ENCODE results near the gene MAP2K2. TPM values are rescaled to one million over a fixed set of nuclear protein-coding genes. Genes with fewer than 3 reads are reported as not detected.
A peak's percentile ranks its signal among the peaks of the same experiment; 100 is the strongest.

MAP2K2 gene
- total and polyA plus RNA-seq, 7 experiments from 2014 or later: 40.5 to 162 (median 121) TPM

DNA sequence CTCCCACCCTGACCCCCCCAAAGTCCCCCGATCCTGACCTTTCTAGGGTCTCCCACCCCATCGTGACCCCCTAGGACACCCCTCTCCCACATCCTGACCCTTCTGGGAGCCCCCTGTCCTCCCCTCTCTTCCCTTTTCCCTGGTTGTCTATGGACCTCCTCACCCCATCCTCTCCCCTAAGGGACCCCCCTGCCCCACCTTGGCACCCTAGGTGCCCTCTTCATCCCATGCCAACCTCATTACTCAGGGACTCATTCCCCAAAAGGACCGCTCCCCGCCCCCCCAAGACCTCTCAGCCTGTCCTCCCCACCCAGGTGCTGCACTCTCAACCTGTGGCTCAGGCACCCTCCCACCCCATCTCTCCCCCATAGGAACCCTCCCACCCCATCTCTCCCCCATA is 2.1 kb downstream of the MAP2K2 start:
- POLR2A ChIA-PET: no interaction called here
- Histone ChIP-seq H3K4me1 (ENCODE audit: control insufficient read depth in 2 of 2, insufficient read depth in 2 of 2, low read length in 2 of 2) (peaks cover 10 to 11% of the 10 kb centered on the region in 2 donors), H3K27ac (ENCODE audit: low read depth, low read length) (peak overlapping the region; percentile 48), H3K9me3 (ENCODE audit: control insufficient read depth in 2 of 3, low read length in 3 of 3) (no peaks in the 10 kb centered on the region), H3K36me3 (ENCODE audit: control insufficient read depth in 2 of 3, insufficient read depth in 3 of 3, low read length in 3 of 3) (peaks cover 0 to 28% (median 0%) of the 10 kb centered on the region in 3 experiments), H3K4me3 (ENCODE audit: low read length) (no peak overlapping the region), H3K27me3 (ENCODE audit: control insufficient read depth in 2 of 2, insufficient read depth in 2 of 2, low read length in 2 of 2) (no peaks in the 10 kb centered on the region)
- intact Hi-C loops (cut with micrococcal nuclease): loop anchor here (5.0 kb wide), 2 partner anchors 115 to 515 kb away; partner anchors contain the start of genes PIAS4 (in 1 of the 2) and TNFAIP8L1 (in 1 of the 2)
- CTCF ChIA-PET: no interaction called here
- H3K9me3 Mint-ChIP-seq: no peaks in the 10 kb centered on the region
- peaks cover 17 to 38% (median 29%) of the 10 kb centered on the region in 7 donors for H3K4me1 Mint-ChIP-seq
- no peak for ATAC-seq
- peaks cover 0 to 8% (median 0%) of the 10 kb centered on the region in 5 donors for H3K36me3 Mint-ChIP-seq
- DNase-seq: no peak
- H3K4me3 Mint-ChIP-seq: peak overlapping the region in 4 of 10 donors; percentile 29 to 100 (median 42)
- H3K27ac Mint-ChIP-seq: peak overlapping the region in 3 of 9 donors; percentile 17 to 49 (median 45)
- H3K27me3 Mint-ChIP-seq: no peaks in the 10 kb centered on the region

DNA sequence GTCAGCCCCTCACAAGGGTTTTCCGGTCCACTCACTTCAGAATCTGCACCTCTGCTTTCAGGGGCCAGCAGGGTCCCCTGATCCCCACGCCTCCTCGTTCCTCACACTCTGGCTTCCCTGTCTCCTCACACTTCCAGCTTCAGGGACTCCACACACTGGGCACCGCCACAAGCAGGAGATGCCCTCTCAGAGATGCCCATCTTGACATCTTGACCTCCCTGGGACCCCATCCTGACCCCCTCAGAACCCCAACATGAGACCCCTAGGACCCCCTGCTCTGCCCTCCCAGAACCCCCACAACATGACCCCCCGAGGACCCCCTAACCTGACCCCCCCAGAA is 2.7 kb downstream of the MAP2K2 start:
- Histone ChIP-seq H3K4me3 (ENCODE audit: low read length) (no peak overlapping the region), H3K36me3 (ENCODE audit: control insufficient read depth in 2 of 3, insufficient read depth in 3 of 3, low read length in 3 of 3) (peaks cover 0 to 29% (median 0%) of the 10 kb centered on the region in 3 experiments), H3K4me1 (ENCODE audit: control insufficient read depth in 2 of 2, insufficient read depth in 2 of 2, low read length in 2 of 2) (peaks cover 10 to 11% of the 10 kb centered on the region in 2 donors), H3K9me3 (ENCODE audit: control insufficient read depth in 2 of 3, low read length in 3 of 3) (no peaks in the 10 kb centered on the region), H3K27me3 (ENCODE audit: control insufficient read depth in 2 of 2, insufficient read depth in 2 of 2, low read length in 2 of 2) (no peaks in the 10 kb centered on the region), H3K27ac (ENCODE audit: low read depth, low read length) (peak overlapping the region; percentile 48)
- DNase-seq: no peak
- Mint-ChIP-seq H3K27me3 (no peaks in the 10 kb centered on the region), H3K4me1 (peaks cover 17 to 42% (median 32%) of the 10 kb centered on the region in 7 donors), H3K4me3 (peak overlapping the region in 2 of 10 donors; percentile 14 to 51), H3K36me3 (peaks cover 0 to 9% (median 0%) of the 10 kb centered on the region in 5 donors), H3K27ac (peak overlapping the region in 4 of 9 donors; percentile 38 to 79 (median 76)), H3K9me3 (no peaks in the 10 kb centered on the region)
- intact Hi-C loops (cut with micrococcal nuclease): loop anchor here (5.0 kb wide), 2 partner anchors 114 to 516 kb away; partner anchors contain the start of genes PIAS4 (in 1 of the 2) and TNFAIP8L1 (in 1 of the 2)
- POLR2A ChIA-PET: interaction anchor here (0.6 to 1.6 kb wide), 3 partner anchors 14 to 55 kb away, joined by 3 to 4 read pairs (median 4); no protein-coding TSS in a partner anchor
- CTCF ChIA-PET: no interaction called here
- no peak for ATAC-seq

DNA sequence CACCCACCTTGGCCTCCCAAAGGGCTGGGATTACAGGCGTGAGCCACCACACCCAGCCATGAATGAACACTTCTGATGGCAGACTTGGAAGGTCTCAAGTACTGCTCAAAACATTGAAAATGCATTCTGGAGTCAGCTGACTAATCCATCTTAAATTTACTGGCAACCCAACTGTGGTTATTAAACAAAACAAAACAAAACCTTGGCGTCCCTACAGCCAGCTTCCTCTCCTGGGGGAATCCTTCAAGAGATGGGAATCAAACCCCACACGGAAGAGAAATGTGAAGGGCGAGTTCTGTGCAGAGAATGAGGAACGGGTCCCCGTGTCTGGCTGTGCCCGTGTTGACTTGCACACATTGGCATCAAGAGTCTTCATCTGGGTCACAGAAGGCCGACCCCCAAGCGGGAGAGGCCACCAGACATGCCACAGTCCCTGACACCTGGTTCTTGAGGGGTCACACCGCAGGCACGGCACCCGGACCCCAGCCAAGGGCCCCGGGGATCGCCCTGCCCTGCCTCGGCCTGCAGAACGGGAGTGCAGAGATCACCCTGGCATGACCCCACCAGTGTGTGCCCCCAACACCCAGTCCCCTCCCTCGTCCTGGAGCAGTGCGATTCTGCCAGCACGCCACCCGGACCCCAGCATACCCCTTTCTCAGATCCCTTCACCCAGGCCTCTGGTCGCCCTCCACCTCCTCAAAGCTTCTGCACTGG is 3.2 kb downstream of the MAP2K2 start:
- Histone ChIP-seq H3K4me3 (ENCODE audit: low read length) (no peak overlapping the region), H3K4me1 (ENCODE audit: control insufficient read depth in 2 of 2, insufficient read depth in 2 of 2, low read length in 2 of 2) (peaks cover 12 to 13% of the 10 kb centered on the region in 2 donors), H3K9me3 (ENCODE audit: control insufficient read depth in 2 of 3, low read length in 3 of 3) (no peaks in the 10 kb centered on the region), H3K27ac (ENCODE audit: low read depth, low read length) (peak overlapping the region; percentile 48), H3K27me3 (ENCODE audit: control insufficient read depth in 2 of 2, insufficient read depth in 2 of 2, low read length in 2 of 2) (no peaks in the 10 kb centered on the region), H3K36me3 (ENCODE audit: control insufficient read depth in 2 of 3, insufficient read depth in 3 of 3, low read length in 3 of 3) (peaks cover 0 to 29% (median 0%) of the 10 kb centered on the region in 3 experiments)
- H3K27me3 Mint-ChIP-seq: no peaks in the 10 kb centered on the region
- POLR2A ChIA-PET: interaction anchor here (0.6 to 1.8 kb wide), 4 partner anchors 11 to 55 kb away, joined by 3 to 5 read pairs (median 4); no protein-coding TSS in a partner anchor
- CTCF ChIA-PET: interaction anchor here (0.8 kb wide), 1 partner anchor 19 kb away, joined by 4 read pairs; no protein-coding TSS in a partner anchor
- intact Hi-C loops (cut with micrococcal nuclease): loop anchor here (5.0 kb wide), 2 partner anchors 113 to 517 kb away; partner anchors contain the start of genes PIAS4 (in 1 of the 2) and TNFAIP8L1 (in 1 of the 2)
- H3K27ac Mint-ChIP-seq: peak overlapping the region in 5 of 9 donors; percentile 38 to 79 (median 74)
- no peaks in the 10 kb centered on the region for H3K9me3 Mint-ChIP-seq
- peaks cover 17 to 45% (median 34%) of the 10 kb centered on the region in 7 donors for H3K4me1 Mint-ChIP-seq
- ATAC-seq (no peak), DNase-seq (no peak)
- H3K4me3 Mint-ChIP-seq: peak overlapping the region in 4 of 10 donors; percentile 13 to 51 (median 18)
- peaks cover 0 to 9% (median 0%) of the 10 kb centered on the region in 5 donors for H3K36me3 Mint-ChIP-seq

DNA sequence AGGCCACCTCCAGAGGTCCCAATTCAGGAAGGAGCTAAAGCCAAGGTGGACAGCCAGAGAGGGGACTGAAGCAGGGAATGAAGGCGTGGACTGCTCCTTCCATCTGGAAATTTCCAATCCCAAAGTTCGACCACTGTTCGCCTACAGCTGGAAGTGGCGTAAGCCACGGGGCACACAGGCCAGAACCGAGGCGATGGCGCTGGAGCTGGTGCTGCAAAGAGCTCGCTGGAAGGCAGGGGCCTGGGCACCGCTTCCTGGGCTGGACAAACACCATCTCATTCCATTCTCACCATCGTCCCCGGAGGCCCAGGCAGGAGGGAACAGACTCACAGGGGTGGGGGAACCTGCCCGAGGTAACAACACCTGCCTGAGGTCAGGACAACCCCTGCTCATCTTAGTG is 4.2 kb downstream of the MAP2K2 start:
- Histone ChIP-seq H3K36me3 (ENCODE audit: control insufficient read depth in 2 of 3, insufficient read depth in 3 of 3, low read length in 3 of 3) (peaks cover 0 to 29% (median 0%) of the 10 kb centered on the region in 3 experiments), H3K4me3 (ENCODE audit: low read length) (no peak overlapping the region), H3K27ac (ENCODE audit: low read depth, low read length) (no peak overlapping the region), H3K9me3 (ENCODE audit: control insufficient read depth in 2 of 3, low read length in 3 of 3) (no peaks in the 10 kb centered on the region), H3K4me1 (ENCODE audit: control insufficient read depth in 2 of 2, insufficient read depth in 2 of 2, low read length in 2 of 2) (peaks cover 18 to 21% of the 10 kb centered on the region in 2 donors), H3K27me3 (ENCODE audit: control insufficient read depth in 2 of 2, insufficient read depth in 2 of 2, low read length in 2 of 2) (no peaks in the 10 kb centered on the region)
- Mint-ChIP-seq H3K4me3 (peak overlapping the region in 2 of 10 donors; percentile 32 to 36), H3K9me3 (no peaks in the 10 kb centered on the region), H3K36me3 (peaks cover 0 to 11% (median 0%) of the 10 kb centered on the region in 5 donors), H3K27me3 (no peaks in the 10 kb centered on the region), H3K27ac (peak overlapping the region in 4 of 9 donors; percentile 36 to 76 (median 60)), H3K4me1 (peaks cover 24 to 53% (median 42%) of the 10 kb centered on the region in 7 donors)
- DNase-seq (no peak), ATAC-seq (no peak)
- intact Hi-C loops (cut with micrococcal nuclease): loop anchor here (5.0 kb wide), 2 partner anchors 112 to 518 kb away; partner anchors contain the start of genes PIAS4 (in 1 of the 2) and TNFAIP8L1 (in 1 of the 2)
- CTCF ChIA-PET: no interaction called here
- POLR2A ChIA-PET: interaction anchor here (1.6 to 1.8 kb wide), 2 partner anchors 10 to 54 kb away, joined by 4 to 5 read pairs; no protein-coding TSS in a partner anchor

DNA sequence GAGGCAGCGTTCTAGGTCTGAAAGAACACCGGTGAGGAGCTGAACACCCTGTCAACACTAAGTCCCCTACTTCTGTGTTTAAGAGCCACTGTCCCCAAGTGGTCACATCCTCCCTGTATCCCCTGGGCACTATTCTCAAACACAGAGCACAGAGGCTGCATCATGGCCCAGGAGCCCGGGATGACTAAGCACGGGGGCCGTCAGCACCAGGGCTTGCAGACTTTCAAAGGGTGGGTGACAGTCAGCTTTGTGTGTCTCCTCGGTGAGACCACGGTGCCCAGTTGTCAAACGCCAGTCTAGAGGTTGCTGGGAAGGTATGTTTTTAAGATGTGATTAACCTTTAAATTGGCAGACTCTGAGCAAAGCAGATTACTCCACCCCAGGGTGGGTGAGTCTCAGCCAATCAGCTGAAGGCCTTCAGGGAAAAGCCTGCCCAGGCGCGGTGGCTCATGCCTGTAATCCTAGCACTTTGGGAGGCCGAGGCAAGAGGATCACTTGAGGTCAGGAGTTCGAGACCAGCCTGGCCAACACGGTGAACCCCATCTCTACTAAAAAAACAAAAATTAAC is 8.0 kb downstream of the MAP2K2 start:
- Mint-ChIP-seq H3K27me3 (no peaks in the 10 kb centered on the region), H3K36me3 (peaks cover 0 to 26% (median 0%) of the 10 kb centered on the region in 5 donors), H3K9me3 (no peaks in the 10 kb centered on the region), H3K4me1 (peaks cover 14 to 58% (median 31%) of the 10 kb centered on the region in 7 donors), H3K4me3 (peak overlapping the region in 3 of 10 donors; percentile 12 to 72 (median 70)), H3K27ac (peak overlapping the region in 6 of 9 donors; percentile 30 to 92 (median 74))
- DNase-seq (no peak), ATAC-seq (no peak)
- H3K27me3 ChIP-seq (ENCODE audit: control insufficient read depth in 2 of 2, insufficient read depth in 2 of 2, low read length in 2 of 2): no peaks in the 10 kb centered on the region
- H3K4me3 ChIP-seq (ENCODE audit: low read length): no peak overlapping the region
- ChIA-PET POLR2A (interaction anchor here (0.8 to 2.4 kb wide), 6 partner anchors 11 to 108 kb away, joined by 3 to 10 read pairs (median 4); partner anchors contain the start of genes PIAS4 and ZBTB7A), CTCF (interaction anchor here (1.0 to 1.2 kb wide), 2 partner anchors 24 to 128 kb away, joined by 3 to 4 read pairs; no protein-coding TSS in a partner anchor)
- peak overlapping the region; percentile 57 for H3K27ac ChIP-seq (ENCODE audit: low read depth, low read length)
- H3K4me1 ChIP-seq (ENCODE audit: control insufficient read depth in 2 of 2, insufficient read depth in 2 of 2, low read length in 2 of 2): peaks cover 11 to 17% of the 10 kb centered on the region in 2 donors
- no peaks in the 10 kb centered on the region for H3K9me3 ChIP-seq (ENCODE audit: control insufficient read depth in 2 of 3, low read length in 3 of 3)
- intact Hi-C loops (cut with micrococcal nuclease): loop anchor here in 1 of 2 donors (1.0 to 2.0 kb wide), 2 partner anchors 8 to 129 kb away; partner anchors contain the start of gene MAP2K2
- H3K36me3 ChIP-seq (ENCODE audit: control insufficient read depth in 2 of 3, insufficient read depth in 3 of 3, low read length in 3 of 3): peaks cover 0 to 58% (median 0%) of the 10 kb centered on the region in 3 experiments
